ENCODE results near the gene MACROD1. TPM values are rescaled to one million over a fixed set of nuclear protein-coding genes. Genes with fewer than 3 reads are reported as not detected.
A peak's percentile ranks its signal among the peaks of the same experiment; 100 is the strongest.

MACROD1 gene
- polyA plus RNA-seq, 1 donor (not counting 4 experiments of a cell fraction or from before 2014, with no cell fraction given), result 4.6 TPM

DNA sequence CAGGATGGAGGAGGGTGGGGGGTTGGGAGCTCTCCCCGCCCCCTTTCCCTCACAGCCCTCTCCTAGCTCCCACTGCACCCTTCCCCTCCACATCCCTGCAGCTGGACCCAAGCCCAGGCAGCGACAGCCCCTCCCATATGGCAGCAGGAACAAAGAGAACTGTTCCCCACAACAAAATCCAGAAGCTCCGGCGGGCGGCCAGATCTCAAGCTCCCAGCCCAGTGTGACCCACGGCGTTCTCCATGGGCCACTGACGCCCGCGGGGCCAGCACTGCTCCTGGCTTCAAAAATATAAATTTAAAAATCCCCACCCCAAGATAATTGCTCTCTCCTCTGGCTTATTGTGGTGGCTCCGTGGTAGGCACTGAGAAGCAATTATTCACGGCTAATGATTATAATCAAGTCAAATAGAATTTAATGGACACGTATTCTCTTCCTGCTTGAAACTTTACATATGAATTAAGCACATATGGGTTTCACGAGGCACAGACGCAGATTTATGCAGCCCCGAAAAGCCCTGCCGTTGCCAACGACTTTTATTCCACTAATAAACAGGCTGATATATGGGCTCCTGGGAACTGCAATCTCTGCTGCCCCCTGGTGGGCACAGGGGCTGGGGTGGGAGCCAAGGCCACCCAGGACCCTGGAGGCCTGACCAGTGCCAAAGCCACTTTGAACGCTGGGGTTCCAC, 17.5 kb downstream of the MACROD1 start:
- Histone ChIP-seq H3K9me1 (ENCODE audit: control insufficient read depth, extremely low read depth, insufficient read depth, low read length) (no peaks in the 10 kb centered on the region), H3K9me3 (ENCODE audit: control insufficient read depth, low read depth, low read length) (no peaks in the 10 kb centered on the region), H3K4me3 (ENCODE audit: control insufficient read depth in 2 of 3, extremely low read depth in 1 of 3, insufficient read depth in 2 of 3, low read depth in 1 of 3, low read length in 3 of 3) (no peak overlapping the region), H3K79me2 (ENCODE audit: control insufficient read depth, insufficient read depth, low read length) (no peaks in the 10 kb centered on the region), H4K20me1 (ENCODE audit: control insufficient read depth, extremely low read depth, insufficient read depth, low read length) (peaks cover 1% of the 10 kb centered on the region), H3K4me1 (ENCODE audit: control insufficient read depth, extremely low read depth, insufficient read depth, low read length) (no peaks in the 10 kb centered on the region), H3K27me3 (ENCODE audit: control insufficient read depth, extremely low read depth, insufficient read depth, low read length) (no peaks in the 10 kb centered on the region), H2AFZ (ENCODE audit: control insufficient read depth, low read length) (no peak overlapping the region), H3K9ac (ENCODE audit: control insufficient read depth, extremely low read depth, insufficient read depth, low read length) (no peak overlapping the region), H3K27ac (ENCODE audit: control insufficient read depth, insufficient read depth, low read length) (no peak overlapping the region), H3K4me2 (ENCODE audit: control insufficient read depth, extremely low read depth, insufficient read depth, low read depth, low read length) (peak overlapping the region; percentile 20), H3K36me3 (ENCODE audit: control insufficient read depth in 2 of 2, extremely low read depth in 1 of 2, insufficient read depth in 2 of 2, low read length in 2 of 2) (no peaks in the 10 kb centered on the region)
- dilution Hi-C loops (cut with MboI; ENCODE audit: extremely low pct_ligation_motif_present, low sequenced_read_pairs), result no loop called here
- DNase-seq (ENCODE audit: low read depth, low spot score) (peak; percentile 13), FAIRE-seq (no peak)
- TF ChIP-seq EZH2 (IDR thresholded peaks at IDR 0.05; ENCODE audit: low read length), result no peak
- TF ChIP-seq, protein P1, sequence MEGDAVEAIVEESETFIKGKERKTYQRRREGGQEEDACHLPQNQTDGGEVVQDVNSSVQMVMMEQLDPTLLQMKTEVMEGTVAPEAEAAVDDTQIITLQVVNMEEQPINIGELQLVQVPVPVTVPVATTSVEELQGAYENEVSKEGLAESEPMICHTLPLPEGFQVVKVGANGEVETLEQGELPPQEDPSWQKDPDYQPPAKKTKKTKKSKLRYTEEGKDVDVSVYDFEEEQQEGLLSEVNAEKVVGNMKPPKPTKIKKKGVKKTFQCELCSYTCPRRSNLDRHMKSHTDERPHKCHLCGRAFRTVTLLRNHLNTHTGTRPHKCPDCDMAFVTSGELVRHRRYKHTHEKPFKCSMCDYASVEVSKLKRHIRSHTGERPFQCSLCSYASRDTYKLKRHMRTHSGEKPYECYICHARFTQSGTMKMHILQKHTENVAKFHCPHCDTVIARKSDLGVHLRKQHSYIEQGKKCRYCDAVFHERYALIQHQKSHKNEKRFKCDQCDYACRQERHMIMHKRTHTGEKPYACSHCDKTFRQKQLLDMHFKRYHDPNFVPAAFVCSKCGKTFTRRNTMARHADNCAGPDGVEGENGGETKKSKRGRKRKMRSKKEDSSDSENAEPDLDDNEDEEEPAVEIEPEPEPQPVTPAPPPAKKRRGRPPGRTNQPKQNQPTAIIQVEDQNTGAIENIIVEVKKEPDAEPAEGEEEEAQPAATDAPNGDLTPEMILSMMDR (optimal IDR thresholded peaks at IDR 0.05 in 1 of 3, IDR thresholded peaks at IDR 0.05 in 1 of 3, conservative IDR thresholded peaks at IDR 0.05 in 1 of 3; ENCODE audit: extremely low read depth in 1 of 3, insufficient read depth in 2 of 3, low read length in 3 of 3), result peak; percentile 82 to 94 (median 87)

DNA sequence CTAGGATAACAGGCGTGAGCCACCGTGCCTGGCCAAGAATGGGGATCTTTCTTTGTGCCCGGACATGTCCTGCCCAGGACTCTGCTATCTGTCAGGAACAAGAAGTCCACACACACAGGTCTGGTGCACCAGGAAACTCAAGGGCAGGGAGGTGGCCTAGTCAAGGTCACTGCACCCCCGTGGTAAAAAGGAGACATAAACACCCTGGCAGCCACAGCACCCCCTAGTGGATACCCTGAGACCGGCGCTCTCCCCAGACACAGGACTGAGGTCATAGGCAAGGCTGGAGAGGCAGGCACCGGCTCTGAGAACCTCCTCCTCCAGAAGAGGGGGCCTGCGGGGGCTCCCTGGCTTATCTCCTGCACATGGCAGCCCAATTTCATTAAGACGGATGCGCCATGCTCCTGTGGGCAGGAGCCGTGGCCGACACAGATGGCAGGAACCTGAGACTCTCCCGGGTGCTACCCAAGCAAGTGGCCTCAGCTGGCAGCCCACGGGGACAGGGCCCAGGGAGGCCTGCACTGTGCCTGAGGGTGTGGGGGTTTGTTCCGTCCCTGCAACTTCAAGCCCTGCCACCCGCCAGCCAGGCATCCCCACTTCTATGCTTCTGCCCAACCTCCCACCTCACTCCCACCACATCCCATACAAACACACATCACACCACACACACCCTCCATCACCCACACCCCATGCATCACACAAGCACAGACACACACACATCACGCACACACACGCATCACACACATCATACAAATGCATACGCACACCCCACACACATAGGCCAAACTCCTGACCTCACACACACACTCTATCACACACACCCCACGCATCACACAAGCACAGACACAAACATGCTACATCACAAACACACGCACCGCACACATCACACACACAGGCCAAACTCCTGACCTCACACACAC, 19.6 kb downstream of the MACROD1 start:
- dilution Hi-C loops (cut with MboI; ENCODE audit: extremely low pct_ligation_motif_present, low sequenced_read_pairs), result no loop called here
- Histone ChIP-seq H3K4me1 (ENCODE audit: control insufficient read depth, extremely low read depth, insufficient read depth, low read length) (no peaks in the 10 kb centered on the region), H3K79me2 (ENCODE audit: control insufficient read depth, insufficient read depth, low read length) (no peaks in the 10 kb centered on the region), H3K27ac (ENCODE audit: control insufficient read depth, insufficient read depth, low read length) (no peak overlapping the region), H2AFZ (ENCODE audit: control insufficient read depth, low read length) (no peak overlapping the region), H3K9ac (ENCODE audit: control insufficient read depth, extremely low read depth, insufficient read depth, low read length) (no peak overlapping the region), H3K4me2 (ENCODE audit: control insufficient read depth, extremely low read depth, insufficient read depth, low read depth, low read length) (no peak overlapping the region), H3K36me3 (ENCODE audit: control insufficient read depth in 2 of 2, extremely low read depth in 1 of 2, insufficient read depth in 2 of 2, low read length in 2 of 2) (no peaks in the 10 kb centered on the region), H3K9me1 (ENCODE audit: control insufficient read depth, extremely low read depth, insufficient read depth, low read length) (no peaks in the 10 kb centered on the region), H3K9me3 (ENCODE audit: control insufficient read depth, low read depth, low read length) (no peaks in the 10 kb centered on the region), H4K20me1 (ENCODE audit: control insufficient read depth, extremely low read depth, insufficient read depth, low read length) (no peaks in the 10 kb centered on the region), H3K4me3 (ENCODE audit: control insufficient read depth in 2 of 3, extremely low read depth in 1 of 3, insufficient read depth in 2 of 3, low read depth in 1 of 3, low read length in 3 of 3) (no peak overlapping the region), H3K27me3 (ENCODE audit: control insufficient read depth, extremely low read depth, insufficient read depth, low read length) (no peaks in the 10 kb centered on the region)
- TF ChIP-seq, protein P1 (optimal IDR thresholded peaks at IDR 0.05 in 1 of 3, IDR thresholded peaks at IDR 0.05 in 1 of 3, conservative IDR thresholded peaks at IDR 0.05 in 1 of 3; ENCODE audit: extremely low read depth in 1 of 3, insufficient read depth in 2 of 3, low read length in 3 of 3), result peak; percentile 83 to 94 (median 92)
- TF ChIP-seq EZH2 (IDR thresholded peaks at IDR 0.05; ENCODE audit: low read length), result no peak
- DNase-seq (ENCODE audit: low read depth, low spot score) (peak; percentile 9), FAIRE-seq (no peak)

Data from keratinocyte (primary cell).